Smooth muscle cell (in vitro differentiated cells): ENCODE measurements around the gene AP1S1. TPM values are rescaled to one million over a fixed set of nuclear protein-coding genes. Genes with fewer than 3 reads are reported as not detected.

ENCODE experiments used
- DNase-seq: peaks from one replicate; lab custom pipeline; 2025; ENCODE audit not compliant: unreplicated experiment; lab: John Stamatoyannopoulos, UW
- H2AFZ ChIP-seq: fragments of 200-600 bp; sonication (generic); 2 replicates; pipeline ENCODE4 v1.6.0; 2016; ENCODE audit warnings: antibody characterized with exemption, low read depth, mild to moderate bottlenecking
- H3F3A ChIP-seq: fragments of 200-600 bp; sonication (generic); 2 replicates; pipeline ENCODE4 v1.6.0; 2017; ENCODE audit warnings: antibody characterized with exemption, low read depth
- H3K27ac ChIP-seq: fragments of 200-600 bp; sonication (generic); 2 replicates; pipeline ENCODE4 v1.5.1; 2016; ENCODE audit warnings: low read depth, mild to moderate bottlenecking
- H3K27me3 ChIP-seq: fragments of 200-600 bp; sonication (generic); 2 replicates; pipeline ENCODE4 v1.6.1; 2016; ENCODE audit warnings: low read depth, mild to moderate bottlenecking
- H3K36me3 ChIP-seq: fragments of 200-600 bp; sonication (generic); 2 replicates; pipeline ENCODE4 v1.5.1; 2016; ENCODE audit warnings: low read depth
- H3K4me1 ChIP-seq: fragments of 200-600 bp; sonication (generic); 2 replicates; pipeline ENCODE4 v1.5.1; 2016; ENCODE audit warnings: low read depth
- H3K4me2 ChIP-seq: fragments of 200-600 bp; sonication (generic); 2 replicates; pipeline ENCODE4 v1.6.0; 2016; ENCODE audit warnings: mild to moderate bottlenecking
- H3K4me3 ChIP-seq: fragments of 200-600 bp; sonication (generic); 2 replicates; pipeline ENCODE4 v1.5.1; 2016; ENCODE audit warnings: mild to moderate bottlenecking
- H3K79me2 ChIP-seq: fragments of 200-600 bp; sonication (generic); 2 replicates; pipeline ENCODE4 v1.6.0; 2016; ENCODE audit warnings: low read depth, mild to moderate bottlenecking
- H3K9ac ChIP-seq: fragments of 200-600 bp; sonication (generic); 2 replicates; pipeline ENCODE4 v1.6.0; 2016; ENCODE audit warnings: low read depth
- H3K9me3 ChIP-seq: fragments of 200-600 bp; sonication (generic); replicated peaks from 2 replicates; pipeline ENCODE4 v1.5.1; 2016; ENCODE audit warnings: low read depth
- H4K20me1 ChIP-seq: fragments of 200-600 bp; sonication (generic); 2 replicates; pipeline ENCODE4 v1.6.0; 2016; ENCODE audit warnings: low read depth
- WGBS: methylation state at CpG from one replicate; pipeline ENCODE4 v1.1.7; 2016; ENCODE audit warnings: low lambda C conversion rate; 5-methylcytosine and 5-hydroxymethylcytosine counted together
- microRNA-seq: library from miRNA; unstranded; fragments of <30 nt; microRNA quantifications from one replicate; pipeline ENCODE4, GENCODE V29; 2016; ENCODE audit warnings: borderline number of aligned reads
- polyA plus RNA-seq: library from polyadenylated mRNA; unstranded; fragments of >200 nt; fragmentation: Nextera tagmentation; extraction: Ambion mirVana; gene quantifications from 2 replicates; pipeline ENCODE4 v1.2.1, GENCODE V29; 2016
- small RNA-seq: library from RNA; depleted of rRNA; stranded (forward); fragments of <200 nt; gene quantifications from one replicate; pipeline ENCODE3, GENCODE V24; 2014
- total RNA-seq: library from RNA; depleted of rRNA; stranded (reverse); fragments of >200 nt; gene quantifications from 2 replicates; pipeline ENCODE4 v1.2.3, GENCODE V29; 2014
- TF ChIP-seq, protein P1 (sequence below): fragments of 200-600 bp; sonication (generic); IDR thresholded peaks from 2 replicates; pipeline ENCODE4 v1.5.1; 2017; ENCODE audit warnings: borderline replicate concordance, mild to moderate bottlenecking, antibody characterized with exemption; ENCODE audit not compliant: insufficient read depth, poor library complexity, severe bottlenecking

AP1S1 gene
- total and polyA plus RNA-seq, 2 experiments from 2014 or later: 44.0 to 104 TPM

DNA sequence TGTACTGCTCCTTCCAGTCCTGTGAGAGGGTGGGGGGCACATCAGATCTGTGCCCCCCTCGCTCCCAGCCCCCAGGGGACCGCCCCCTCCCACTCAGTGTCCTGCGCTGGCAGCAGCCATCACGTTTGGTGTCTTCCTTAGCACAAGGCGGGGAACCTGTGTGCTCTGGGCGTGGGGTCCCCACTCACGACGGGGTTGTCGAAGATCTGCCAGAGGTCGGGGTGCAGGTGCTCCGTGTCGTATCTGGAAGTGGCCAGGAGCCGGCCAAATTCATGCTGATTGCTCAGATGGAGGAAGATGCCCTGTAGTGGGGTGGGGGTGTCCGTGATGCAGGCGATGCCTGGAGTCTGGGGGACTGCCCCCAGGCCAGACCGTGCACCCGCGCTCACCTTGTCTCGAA is 55.9 kb downstream of the AP1S1 start:
- H2AFZ ChIP-seq: no peak overlapping the region

More for the DNA sequence above, 55.9 kb downstream of the AP1S1 start:
- H4K20me1 ChIP-seq: no peaks in the 10 kb centered on the region
- no peaks in the 10 kb centered on the region for H3K79me2 ChIP-seq
- 97% methylated on average over 19 of the region's 19 CpGs for WGBS
- H3K4me1 ChIP-seq: no peaks in the 10 kb centered on the region
- H3K9me3 ChIP-seq: no peaks in the 10 kb centered on the region
- H3K4me2 ChIP-seq: no peak overlapping the region
- no peak overlapping the region for H3K27ac ChIP-seq
- no peak overlapping the region for H3K4me3 ChIP-seq
- H3K9ac ChIP-seq: no peak overlapping the region
- no peak for DNase-seq
- TF ChIP-seq, protein P1, sequence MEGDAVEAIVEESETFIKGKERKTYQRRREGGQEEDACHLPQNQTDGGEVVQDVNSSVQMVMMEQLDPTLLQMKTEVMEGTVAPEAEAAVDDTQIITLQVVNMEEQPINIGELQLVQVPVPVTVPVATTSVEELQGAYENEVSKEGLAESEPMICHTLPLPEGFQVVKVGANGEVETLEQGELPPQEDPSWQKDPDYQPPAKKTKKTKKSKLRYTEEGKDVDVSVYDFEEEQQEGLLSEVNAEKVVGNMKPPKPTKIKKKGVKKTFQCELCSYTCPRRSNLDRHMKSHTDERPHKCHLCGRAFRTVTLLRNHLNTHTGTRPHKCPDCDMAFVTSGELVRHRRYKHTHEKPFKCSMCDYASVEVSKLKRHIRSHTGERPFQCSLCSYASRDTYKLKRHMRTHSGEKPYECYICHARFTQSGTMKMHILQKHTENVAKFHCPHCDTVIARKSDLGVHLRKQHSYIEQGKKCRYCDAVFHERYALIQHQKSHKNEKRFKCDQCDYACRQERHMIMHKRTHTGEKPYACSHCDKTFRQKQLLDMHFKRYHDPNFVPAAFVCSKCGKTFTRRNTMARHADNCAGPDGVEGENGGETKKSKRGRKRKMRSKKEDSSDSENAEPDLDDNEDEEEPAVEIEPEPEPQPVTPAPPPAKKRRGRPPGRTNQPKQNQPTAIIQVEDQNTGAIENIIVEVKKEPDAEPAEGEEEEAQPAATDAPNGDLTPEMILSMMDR: no peak
- no peaks in the 10 kb centered on the region for H3K27me3 ChIP-seq
- H3K36me3 ChIP-seq: no peaks in the 10 kb centered on the region
- H3F3A ChIP-seq: no peaks in the 10 kb centered on the region

Small RNA genes lying within 50 kb of the gene (microRNA-seq; reads per million reads assigned to microRNA genes)
- gene MIR4653: not detected

Small RNA genes lying within 50 kb of the gene (small RNA-seq; reads per million reads assigned to genes)
- 0.11 reads per million for gene MIR4653

Other genes starting within 250 kb of the AP1S1 start
- gene MUC3A, start 204.9 kb upstream of the AP1S1 start, total RNA-seq: not detected in 2 replicates
- gene MUC3A, start 204.9 kb upstream of the AP1S1 start, polyA plus RNA-seq: not detected in 2 replicates
- gene MUC12, start 184.9 kb upstream of the AP1S1 start, total RNA-seq: 7.6 and 13.5 TPM in 2 replicates
- gene MUC12, start 184.9 kb upstream of the AP1S1 start, polyA plus RNA-seq: 17.1 and 18.0 TPM in 2 replicates
- 0.13 TPM in 1 of 2 replicates, not detected in the other for gene MUC17, start 134.4 kb upstream of the AP1S1 start, total RNA-seq
- gene MUC17, start 134.4 kb upstream of the AP1S1 start, polyA plus RNA-seq: 0.06 TPM in 1 of 2 replicates, not detected in the other
- gene TRIM56, start 69.0 kb upstream of the AP1S1 start, total RNA-seq: 2.5 and 5.4 TPM in 2 replicates
- gene TRIM56, start 69.0 kb upstream of the AP1S1 start, polyA plus RNA-seq: 11.0 and 11.2 TPM in 2 replicates
- 387 and 435 TPM in 2 replicates for gene SERPINE1, start 27.4 kb upstream of the AP1S1 start, total RNA-seq
- gene SERPINE1, start 27.4 kb upstream of the AP1S1 start, polyA plus RNA-seq: 460 and 495 TPM in 2 replicates
- gene VGF, start 11.1 kb downstream of the AP1S1 start, total RNA-seq: 0.85 TPM in 1 of 2 replicates, not detected in the other
- gene VGF, start 11.1 kb downstream of the AP1S1 start, polyA plus RNA-seq: 0.20 and 0.25 TPM in 2 replicates
- not detected in 2 replicates for gene NAT16, start 25.8 kb downstream of the AP1S1 start, total RNA-seq
- not detected in 2 replicates for gene NAT16, start 25.8 kb downstream of the AP1S1 start, polyA plus RNA-seq
- not detected in 2 replicates for gene MOGAT3, start 46.6 kb downstream of the AP1S1 start, total RNA-seq
- gene MOGAT3, start 46.6 kb downstream of the AP1S1 start, polyA plus RNA-seq: 0.38 TPM in 1 of 2 replicates, not detected in the other
- 58.4 and 63.5 TPM in 2 replicates for gene PLOD3, start 63.1 kb downstream of the AP1S1 start, total RNA-seq
- gene PLOD3, start 63.1 kb downstream of the AP1S1 start, polyA plus RNA-seq: 150 and 168 TPM in 2 replicates
- gene ZNHIT1, start 63.7 kb downstream of the AP1S1 start, total RNA-seq: 100 and 102 TPM in 2 replicates
- gene ZNHIT1, start 63.7 kb downstream of the AP1S1 start, polyA plus RNA-seq: 116 and 123 TPM in 2 replicates
- gene CLDN15, start 83.3 kb downstream of the AP1S1 start, total RNA-seq: 4.0 and 12.2 TPM in 2 replicates
- gene CLDN15, start 83.3 kb downstream of the AP1S1 start, polyA plus RNA-seq: 3.0 and 8.7 TPM in 2 replicates
- 97.7 and 98.4 TPM in 2 replicates for gene FIS1, start 90.6 kb downstream of the AP1S1 start, total RNA-seq
- 174 and 200 TPM in 2 replicates for gene FIS1, start 90.6 kb downstream of the AP1S1 start, polyA plus RNA-seq
- 36.8 and 52.7 TPM in 2 replicates for gene IFT22, start 167.3 kb downstream of the AP1S1 start, total RNA-seq
- 46.2 and 51.9 TPM in 2 replicates for gene IFT22, start 167.3 kb downstream of the AP1S1 start, polyA plus RNA-seq
- gene COL26A1, start 208.4 kb downstream of the AP1S1 start, total RNA-seq: 4.9 and 6.1 TPM in 2 replicates
- gene COL26A1, start 208.4 kb downstream of the AP1S1 start, polyA plus RNA-seq: 7.4 and 13.2 TPM in 2 replicates